Kidney (tissue), 14 donors: ENCODE data around the gene TBPL2. TPM values are rescaled to one million over a fixed set of nuclear protein-coding genes. Genes with fewer than 3 reads are reported as not detected.
A peak's percentile ranks its signal among the peaks of the same experiment; 100 is the strongest.

Source experiments
- DNase-seq, 5 donors: peaks; one replicate each; pipeline ENCODE4 v3.0.0-alpha.2; 2013 to 2020
- FAIRE-seq: peaks from 2 replicates; lab custom pipeline; 2012; peaks lifted over from hg19 to GRCh38; lab: Jason Lieb, UNC
- H3K27ac ChIP-seq, 2 donors: one replicate each; pipeline ENCODE4 v1.7.0; 2013; ENCODE audit warnings: low read depth in 2 of 2, low read length in 2 of 2, inconsistent platforms in 1 of 2
- H3K27me3 ChIP-seq: one replicate; pipeline ENCODE4 v1.7.1; 2013; ENCODE audit warnings: low read length, inconsistent platforms; ENCODE audit not compliant: control insufficient read depth, insufficient read depth
- H3K36me3 ChIP-seq, 3 donors: one replicate each; pipeline versions ENCODE4 v1.7.0 to v1.7.1; 2013; ENCODE audit warnings: low read length in 3 of 3, control low read depth in 1 of 3, inconsistent platforms in 1 of 3; ENCODE audit not compliant: insufficient read depth in 3 of 3, control insufficient read depth in 2 of 3
- H3K4me1 ChIP-seq, 3 donors: one replicate each; pipeline versions ENCODE4 v1.7.0 to v1.7.1; 2013; ENCODE audit warnings: low read length in 3 of 3, inconsistent platforms in 1 of 3, low read depth in 1 of 3; ENCODE audit not compliant: control insufficient read depth in 2 of 3, insufficient read depth in 2 of 3
- H3K4me3 ChIP-seq, 3 donors: one replicate each; pipeline versions ENCODE4 v1.7.0 to v1.8.1; 2013; ENCODE audit warnings: low read length in 3 of 3, control low read depth in 1 of 3, inconsistent platforms in 1 of 3
- H3K9ac ChIP-seq, 3 donors: one replicate each; pipeline versions ENCODE4 v1.7.0 to v1.7.1; 2013; ENCODE audit warnings: low read length in 3 of 3, control low read depth in 1 of 3, inconsistent platforms in 1 of 3
- H3K9me3 ChIP-seq, 3 donors: one replicate each; pipeline versions ENCODE4 v1.7.0 to v1.7.1; 2013; ENCODE audit warnings: low read length in 3 of 3, control low read depth in 1 of 3, inconsistent platforms in 1 of 3; ENCODE audit not compliant: control insufficient read depth in 2 of 3, insufficient read depth in 1 of 3
- CTCF ChIP-seq: IDR thresholded peaks from 3 replicates; pipeline ENCODE4 v1.5.1; 2012; ENCODE audit warnings: mild to moderate bottlenecking, moderate library complexity, borderline replicate concordance; ENCODE audit not compliant: insufficient read depth; ENCODE audit errors: extremely low read depth
- intact Hi-C: fragments of 100-400 bp; cut with DNase I; formaldehyde crosslinking; loops from one replicate; pipeline ENCODE4 v1.11.1; 2022
- polyA plus RNA-seq: library from polyadenylated mRNA; stranded (reverse); fragments of 350-450 nt; fragmentation: Illumina TruSeq; extraction: RNeasy Lipid Tissue Mini Kit (QIAGEN cat#74804); gene quantifications from one replicate; pipeline ENCODE4 v1.2.3, GENCODE V29; 2014; ENCODE audit warnings: low read depth, low replicate concordance; ENCODE audit not compliant: insufficient read depth
- total RNA-seq: library from RNA; stranded (reverse); fragmentation: NEBNext Ultra II Directional; extraction: Animal tissue kit (Norgen Biotek cat#: 25700); gene quantifications from one replicate; pipeline ENCODE4 v1.2.1, GENCODE V29; 2021
- donor health status: control.
- donor health status: control.
- donor health status: control.
- donor health status: control.
- donor health status: control.
- donor health status: DM: yes; HTN: yes; CAD: no.
- donor health status: Normal renal cell carcinoma (clear cell type).

Gene TBPL2
- total and polyA plus RNA-seq, 2 donors from 2014 or later = not detected

GRCh38 chr14:55446127-55446736 lies 5.8 kb upstream of the TBPL2 start:
- Histone ChIP-seq H3K27me3 (no peaks in the 10 kb centered on the region), H3K36me3 (no peaks in the 10 kb centered on the region), H3K4me3 (no peak overlapping the region), H3K9me3 (no peaks in the 10 kb centered on the region), H3K4me1 (no peaks in the 10 kb centered on the region), H3K27ac (no peak overlapping the region), H3K9ac (no peak overlapping the region)
- intact Hi-C loops = no loop called here
- DNase-seq (peak in 4 of 5 donors; percentile 71 to 92 (median 80)), FAIRE-seq (peak; percentile 19)
- peak; percentile 49 for TF ChIP-seq CTCF

- DNase-seq = no peak
- H3K9me3 ChIP-seq = no peaks in the 10 kb centered on the region
- intact Hi-C loops = no loop called here
- no peak overlapping the region for H3K4me3 ChIP-seq
- no peak for FAIRE-seq
- no peaks in the 10 kb centered on the region for H3K36me3 ChIP-seq
- no peak for TF ChIP-seq CTCF
- H3K9ac ChIP-seq = no peak overlapping the region
- no peaks in the 10 kb centered on the region for H3K4me1 ChIP-seq
- no peaks in the 10 kb centered on the region for H3K27me3 ChIP-seq
- no peak overlapping the region for H3K27ac ChIP-seq
Measured at GRCh38 chr14:55441286-55441685, 870 bp upstream of the TBPL2 start.

GRCh38 chr14:55438066-55438683 lies 2.2 kb downstream of the TBPL2 start:
- DNase-seq = peak in 3 of 5 donors; percentile 25 to 71 (median 49)
- peak; percentile 58 for TF ChIP-seq CTCF

More at GRCh38 chr14:55438066-55438683, 2.2 kb downstream of the TBPL2 start:
- Histone ChIP-seq H3K9ac (no peak overlapping the region), H3K36me3 (no peaks in the 10 kb centered on the region), H3K4me3 (no peak overlapping the region), H3K9me3 (no peaks in the 10 kb centered on the region), H3K4me1 (no peaks in the 10 kb centered on the region), H3K27me3 (no peaks in the 10 kb centered on the region), H3K27ac (no peak overlapping the region)
- no peak for FAIRE-seq
- intact Hi-C loops = no loop called here
